ENCODE results near the gene FAM50A.
"Not testable (repeated sequence)": the region's sequence is repeated elsewhere in the genome, so short reads cannot be mapped to it uniquely, and the experiment has no call there.

The FAM50A gene, protein sequence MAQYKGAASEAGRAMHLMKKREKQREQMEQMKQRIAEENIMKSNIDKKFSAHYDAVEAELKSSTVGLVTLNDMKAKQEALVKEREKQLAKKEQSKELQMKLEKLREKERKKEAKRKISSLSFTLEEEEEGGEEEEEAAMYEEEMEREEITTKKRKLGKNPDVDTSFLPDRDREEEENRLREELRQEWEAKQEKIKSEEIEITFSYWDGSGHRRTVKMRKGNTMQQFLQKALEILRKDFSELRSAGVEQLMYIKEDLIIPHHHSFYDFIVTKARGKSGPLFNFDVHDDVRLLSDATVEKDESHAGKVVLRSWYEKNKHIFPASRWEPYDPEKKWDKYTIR

GRCh38 chrX:154443992-154444754 lies at the start of gene FAM50A:
Gene FAM50A (plus strand): TSS chrX:154444141. CDS start chrX:154444236, 95 bp downstream.
- H3K27me3 Mint-ChIP-seq: no peaks in the 10 kb centered on the region
- H3K4me1 Mint-ChIP-seq: peaks cover 10% of the 10 kb centered on the region
- H3K4me3 Mint-ChIP-seq: peak within 1 kb of the TSS; percentile 66
- ATAC-seq (peak; percentile 79), DNase-seq (peak; percentile 80)
- no peaks in the 10 kb centered on the region for H3K9me3 Mint-ChIP-seq
- no peak within 1 kb of the TSS for H3K27ac Mint-ChIP-seq
- H3K36me3 Mint-ChIP-seq (ENCODE audit: low read depth): peaks cover 9% of the 10 kb centered on the region

GRCh38 chrX:154396363-154396762 lies 47.6 kb upstream of the FAM50A start:
- not testable (repeated sequence) for H3K9me3 Mint-ChIP-seq, H3K27me3 Mint-ChIP-seq, DNase-seq, ATAC-seq, H3K27ac Mint-ChIP-seq
- Mint-ChIP-seq H3K4me1 (peaks cover 22% of the 10 kb centered on the region), H3K36me3 (ENCODE audit: low read depth) (peaks cover 33% of the 10 kb centered on the region), H3K4me3 (peak overlapping the region; percentile 89)

GRCh38 chrX:154396973-154397887 lies 46.7 kb upstream of the FAM50A start:
- H3K27me3 Mint-ChIP-seq: peaks cover 4% of the 10 kb centered on the region
- ATAC-seq (peak; percentile 69), DNase-seq (peak; percentile 72)
- H3K36me3 Mint-ChIP-seq (ENCODE audit: low read depth): peaks cover 34% of the 10 kb centered on the region
- H3K9me3 Mint-ChIP-seq: no peaks in the 10 kb centered on the region
- H3K27ac Mint-ChIP-seq: peak overlapping the region; percentile 96
- peak overlapping the region; percentile 89 for H3K4me3 Mint-ChIP-seq
- peaks cover 22% of the 10 kb centered on the region for H3K4me1 Mint-ChIP-seq

GRCh38 chrX:154397888-154398667 lies 45.9 kb upstream of the FAM50A start, which contains the start of gene RPL10:
Gene RPL10 (plus strand): TSS chrX:154398377. CDS start chrX:154398520, 143 bp downstream.
- Mint-ChIP-seq H3K27me3 (peaks cover 4% of the 10 kb centered on the region), H3K4me1 (peaks cover 22% of the 10 kb centered on the region), H3K27ac (peak within 1 kb of the TSS; percentile 96), H3K4me3 (peak within 1 kb of the TSS; percentile 89), H3K36me3 (ENCODE audit: low read depth) (peaks cover 34% of the 10 kb centered on the region), H3K9me3 (no peaks in the 10 kb centered on the region)
- peak; percentile 88 for DNase-seq
- ATAC-seq: peak; percentile 80

GRCh38 chrX:154398668-154399526 lies 45.0 kb upstream of the FAM50A start:
- H3K27me3 Mint-ChIP-seq: peaks cover 4% of the 10 kb centered on the region
- H3K27ac Mint-ChIP-seq: peak overlapping the region; percentile 96
- peaks cover 34% of the 10 kb centered on the region for H3K36me3 Mint-ChIP-seq (ENCODE audit: low read depth)
- H3K4me3 Mint-ChIP-seq: peak overlapping the region; percentile 89
- H3K4me1 Mint-ChIP-seq: peaks cover 22% of the 10 kb centered on the region
- DNase-seq: peak; percentile 77
- ATAC-seq: peak; percentile 12
- no peaks in the 10 kb centered on the region for H3K9me3 Mint-ChIP-seq

DNA sequence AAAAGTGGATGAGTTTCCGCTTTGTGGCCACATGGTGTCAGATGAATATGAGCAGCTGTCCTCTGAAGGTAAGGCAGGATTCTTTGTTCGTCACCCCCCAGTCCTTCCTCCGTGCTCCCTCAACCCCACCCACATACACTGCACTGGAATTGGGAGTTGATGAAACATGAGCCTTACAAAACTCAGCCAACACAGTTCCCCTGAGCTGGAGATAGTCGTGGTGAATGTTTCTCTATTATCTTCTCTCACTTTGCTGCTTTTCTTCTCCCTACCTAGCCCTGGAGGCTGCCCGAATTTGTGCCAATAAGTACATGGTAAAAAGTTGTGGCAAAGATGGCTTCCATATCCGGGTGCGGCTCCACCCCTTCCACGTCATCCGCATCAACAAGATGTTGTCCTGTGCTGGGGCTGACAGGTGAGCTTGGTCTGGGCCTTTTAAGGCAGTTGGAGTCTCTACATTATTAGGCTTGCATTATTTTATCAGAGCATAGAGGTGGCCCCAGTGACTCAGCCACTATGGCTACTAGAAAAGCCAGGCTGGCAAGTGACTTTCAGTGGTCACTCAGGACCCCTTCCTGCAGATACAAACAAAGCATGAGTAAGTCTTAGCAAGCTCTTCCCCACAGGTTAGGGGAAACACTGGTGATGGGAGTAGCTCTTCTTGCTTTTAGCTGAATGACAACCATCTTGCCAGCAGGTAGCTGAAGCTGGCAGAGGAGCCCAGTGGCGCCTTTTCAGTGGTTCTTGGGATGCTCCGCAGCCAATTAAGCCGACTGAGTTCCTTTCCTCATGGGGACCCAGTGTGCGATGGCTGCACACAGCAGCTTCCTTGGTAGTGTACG lies 44.2 kb upstream of the FAM50A start:
- ATAC-seq (no peak), DNase-seq (no peak)
- Mint-ChIP-seq H3K9me3 (no peaks in the 10 kb centered on the region), H3K27me3 (peaks cover 4% of the 10 kb centered on the region), H3K4me1 (peaks cover 22% of the 10 kb centered on the region), H3K4me3 (peak overlapping the region; percentile 89), H3K27ac (peak overlapping the region; percentile 96), H3K36me3 (ENCODE audit: low read depth) (peaks cover 34% of the 10 kb centered on the region)

DNA sequence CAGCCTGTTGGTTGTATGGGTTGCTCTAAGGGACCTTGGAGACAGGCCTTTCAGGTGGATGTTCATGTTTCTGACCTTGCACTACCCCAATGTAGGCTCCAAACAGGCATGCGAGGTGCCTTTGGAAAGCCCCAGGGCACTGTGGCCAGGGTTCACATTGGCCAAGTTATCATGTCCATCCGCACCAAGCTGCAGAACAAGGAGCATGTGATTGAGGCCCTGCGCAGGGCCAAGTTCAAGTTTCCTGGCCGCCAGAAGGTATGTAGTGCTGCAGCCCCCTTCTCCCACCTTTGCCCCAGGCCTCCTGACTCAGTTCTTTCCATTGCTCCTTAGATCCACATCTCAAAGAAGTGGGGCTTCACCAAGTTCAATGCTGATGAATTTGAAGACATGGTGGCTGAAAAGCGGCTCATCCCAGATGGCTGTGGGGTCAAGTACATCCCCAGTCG lies 43.5 kb upstream of the FAM50A start:
- ATAC-seq, H3K27me3 Mint-ChIP-seq, H3K9me3 Mint-ChIP-seq, DNase-seq: not testable (repeated sequence)
- Mint-ChIP-seq H3K36me3 (ENCODE audit: low read depth) (peaks cover 34% of the 10 kb centered on the region), H3K27ac (peak overlapping the region; percentile 96), H3K4me3 (peak overlapping the region; percentile 89), H3K4me1 (peaks cover 22% of the 10 kb centered on the region)

GRCh38 chrX:154401045-154401799 lies 42.7 kb upstream of the FAM50A start:
- DNase-seq (peak; percentile 37), ATAC-seq (no peak)
- Mint-ChIP-seq H3K4me1 (peaks cover 22% of the 10 kb centered on the region), H3K9me3 (no peaks in the 10 kb centered on the region), H3K27ac (peak overlapping the region; percentile 96), H3K36me3 (ENCODE audit: low read depth) (peaks cover 34% of the 10 kb centered on the region), H3K4me3 (peak overlapping the region; percentile 89), H3K27me3 (peaks cover 4% of the 10 kb centered on the region)

GRCh38 chrX:154401918-154402621 lies 41.9 kb upstream of the FAM50A start:
- peaks cover 34% of the 10 kb centered on the region for H3K36me3 Mint-ChIP-seq (ENCODE audit: low read depth)
- peaks cover 4% of the 10 kb centered on the region for H3K27me3 Mint-ChIP-seq
- H3K27ac Mint-ChIP-seq: peak overlapping the region; percentile 35
- ATAC-seq: no peak
- peaks cover 21% of the 10 kb centered on the region for H3K4me1 Mint-ChIP-seq
- no peak for DNase-seq
- H3K4me3 Mint-ChIP-seq: no peak overlapping the region
- H3K9me3 Mint-ChIP-seq: no peaks in the 10 kb centered on the region

DNA sequence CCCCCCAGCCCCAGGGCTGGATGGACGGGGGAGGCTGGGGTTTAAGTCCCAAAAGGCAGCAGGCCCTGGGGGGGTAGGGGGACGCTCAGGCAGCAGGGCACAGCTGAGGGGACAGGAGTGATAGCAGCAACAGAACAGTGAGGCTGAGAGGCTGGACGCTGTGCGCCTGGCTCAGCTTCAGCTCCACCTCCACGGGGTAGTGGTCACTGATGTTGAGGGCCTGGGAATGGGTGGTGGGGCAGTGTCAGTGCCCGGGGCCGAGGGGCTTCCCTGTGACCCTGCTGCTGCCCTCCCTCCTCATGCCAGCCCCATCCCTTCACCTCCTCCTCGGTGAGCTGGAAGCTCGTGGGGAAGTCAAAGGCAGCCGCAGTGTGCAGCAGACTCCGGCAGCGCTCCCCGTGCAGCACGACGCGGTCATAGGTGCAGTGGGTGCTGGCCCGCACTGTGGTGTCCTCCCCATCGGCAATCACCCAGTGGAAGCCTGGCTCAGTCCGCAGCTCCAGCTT lies 41.3 kb upstream of the FAM50A start:
- Mint-ChIP-seq H3K27me3 (peaks cover 4% of the 10 kb centered on the region), H3K27ac (no peak overlapping the region)

DNA sequence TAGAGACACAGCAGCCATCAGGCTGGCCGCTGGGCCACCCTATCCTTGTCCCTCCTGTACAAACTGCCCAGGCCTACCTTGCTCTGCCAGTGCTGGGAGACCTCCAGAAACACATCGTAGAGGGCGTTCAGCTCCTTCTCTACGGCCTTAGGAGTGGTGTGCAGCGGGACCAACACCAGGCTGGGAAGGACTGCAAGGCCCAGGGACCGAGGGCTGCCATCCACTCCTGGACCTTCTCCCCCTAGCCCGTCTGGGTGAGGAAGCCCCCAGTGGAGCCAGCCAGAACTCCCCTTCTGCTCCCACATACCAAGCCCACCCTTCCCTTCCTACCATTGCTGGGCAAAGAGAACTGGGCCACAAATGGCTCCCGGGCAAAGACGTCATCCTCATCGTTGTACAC lies 40.7 kb upstream of the FAM50A start:
- Mint-ChIP-seq H3K36me3 (ENCODE audit: low read depth) (peaks cover 31% of the 10 kb centered on the region), H3K9me3 (no peaks in the 10 kb centered on the region), H3K4me1 (peaks cover 17% of the 10 kb centered on the region), H3K27me3 (peaks cover 1% of the 10 kb centered on the region), H3K4me3 (no peak overlapping the region), H3K27ac (no peak overlapping the region)
- DNase-seq (no peak), ATAC-seq (no peak)

More for the DNA sequence above, 41.3 kb upstream of the FAM50A start:
- H3K4me1 Mint-ChIP-seq: peaks cover 20% of the 10 kb centered on the region
- DNase-seq (no peak), ATAC-seq (no peak)
- peaks cover 34% of the 10 kb centered on the region for H3K36me3 Mint-ChIP-seq (ENCODE audit: low read depth)
- H3K9me3 Mint-ChIP-seq: no peaks in the 10 kb centered on the region
- no peak overlapping the region for H3K4me3 Mint-ChIP-seq

All from activated naive CD8-positive, alpha-beta T cell treated with anti-CD3 and anti-CD28 coated beads, Interleukin-2, amount 50 U/mL, for 24 hours (primary cell).